C4-2B (cell line): ENCODE measurements around the gene IKZF2.

ENCODE experiments used
- H3K27ac ChIP-seq: fragments of 450-650 bp; 2 replicates; pipeline ENCODE4 v1.5.1; 2017
- ZFX ChIP-seq: fragments of 450-650 bp; IDR thresholded peaks from 2 replicates; pipeline ENCODE4 v1.6.1; 2017
- TF ChIP-seq, protein P1 (sequence below): fragments of 450-650 bp; conservative IDR thresholded peaks from 2 replicates; pipeline ENCODE4 v1.5.1; 2017; ENCODE audit warnings: mild to moderate bottlenecking

Gene IKZF2

DNA sequence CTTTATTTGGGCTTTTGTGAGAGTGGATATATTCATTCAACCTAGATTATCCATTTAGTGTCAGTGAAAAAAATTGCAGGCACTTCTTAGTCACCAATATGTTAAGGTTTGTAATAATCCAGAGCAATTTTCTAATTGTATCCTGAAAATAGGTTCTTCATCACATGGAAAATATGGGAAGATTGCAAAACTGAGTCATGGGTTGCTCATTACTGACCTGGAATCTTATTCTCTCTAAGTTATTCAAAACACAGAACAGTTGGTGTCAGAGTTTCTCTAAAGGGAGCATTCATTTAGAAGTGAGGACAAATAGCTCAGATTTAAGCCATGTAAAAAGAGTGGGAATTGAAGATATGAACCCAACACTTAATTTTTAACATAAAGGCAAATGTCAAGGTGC, 181.3 kb downstream of the IKZF2 start:
- TF ChIP-seq, protein P1, sequence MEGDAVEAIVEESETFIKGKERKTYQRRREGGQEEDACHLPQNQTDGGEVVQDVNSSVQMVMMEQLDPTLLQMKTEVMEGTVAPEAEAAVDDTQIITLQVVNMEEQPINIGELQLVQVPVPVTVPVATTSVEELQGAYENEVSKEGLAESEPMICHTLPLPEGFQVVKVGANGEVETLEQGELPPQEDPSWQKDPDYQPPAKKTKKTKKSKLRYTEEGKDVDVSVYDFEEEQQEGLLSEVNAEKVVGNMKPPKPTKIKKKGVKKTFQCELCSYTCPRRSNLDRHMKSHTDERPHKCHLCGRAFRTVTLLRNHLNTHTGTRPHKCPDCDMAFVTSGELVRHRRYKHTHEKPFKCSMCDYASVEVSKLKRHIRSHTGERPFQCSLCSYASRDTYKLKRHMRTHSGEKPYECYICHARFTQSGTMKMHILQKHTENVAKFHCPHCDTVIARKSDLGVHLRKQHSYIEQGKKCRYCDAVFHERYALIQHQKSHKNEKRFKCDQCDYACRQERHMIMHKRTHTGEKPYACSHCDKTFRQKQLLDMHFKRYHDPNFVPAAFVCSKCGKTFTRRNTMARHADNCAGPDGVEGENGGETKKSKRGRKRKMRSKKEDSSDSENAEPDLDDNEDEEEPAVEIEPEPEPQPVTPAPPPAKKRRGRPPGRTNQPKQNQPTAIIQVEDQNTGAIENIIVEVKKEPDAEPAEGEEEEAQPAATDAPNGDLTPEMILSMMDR: no peak
- no peak for TF ChIP-seq ZFX
- H3K27ac ChIP-seq: no peak overlapping the region

DNA sequence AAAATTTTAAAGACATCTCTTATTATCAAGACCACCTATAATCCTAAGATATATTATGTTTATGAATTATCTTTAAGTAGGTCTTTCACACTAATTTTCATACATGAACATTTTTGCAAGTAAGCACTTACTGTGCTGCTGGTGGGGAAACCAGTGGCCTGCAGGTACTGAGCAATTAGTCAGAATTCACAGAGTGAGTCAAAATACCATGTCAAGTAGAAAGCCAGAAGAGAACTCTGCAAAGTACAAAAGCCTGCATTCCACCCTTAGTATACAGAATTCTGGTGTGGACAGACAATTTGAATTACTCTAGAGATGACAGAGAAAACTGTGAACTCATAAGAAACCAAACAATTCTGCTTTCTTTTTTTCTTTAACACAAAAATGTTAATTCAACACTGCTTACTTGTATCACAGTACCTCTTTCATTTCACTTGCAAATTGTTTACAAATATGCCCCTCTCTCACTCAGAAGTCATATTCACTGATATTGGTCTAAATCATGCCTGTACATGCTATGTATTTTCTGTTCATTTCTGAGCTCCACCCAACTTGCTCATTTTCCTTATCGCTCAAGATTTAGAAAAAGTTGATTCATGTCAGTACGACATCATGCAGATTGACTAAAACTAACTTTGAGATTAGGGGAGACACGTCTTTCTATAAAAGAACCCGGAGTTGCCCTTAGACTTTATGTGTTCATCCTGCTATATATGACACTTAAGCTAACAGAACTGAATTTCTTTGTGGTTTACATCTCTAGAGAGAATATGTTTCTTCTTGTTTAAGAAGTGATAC, 182.9 kb downstream of the IKZF2 start:
- H3K27ac ChIP-seq: no peak overlapping the region
- TF ChIP-seq, protein P1: no peak
- no peak for TF ChIP-seq ZFX

DNA sequence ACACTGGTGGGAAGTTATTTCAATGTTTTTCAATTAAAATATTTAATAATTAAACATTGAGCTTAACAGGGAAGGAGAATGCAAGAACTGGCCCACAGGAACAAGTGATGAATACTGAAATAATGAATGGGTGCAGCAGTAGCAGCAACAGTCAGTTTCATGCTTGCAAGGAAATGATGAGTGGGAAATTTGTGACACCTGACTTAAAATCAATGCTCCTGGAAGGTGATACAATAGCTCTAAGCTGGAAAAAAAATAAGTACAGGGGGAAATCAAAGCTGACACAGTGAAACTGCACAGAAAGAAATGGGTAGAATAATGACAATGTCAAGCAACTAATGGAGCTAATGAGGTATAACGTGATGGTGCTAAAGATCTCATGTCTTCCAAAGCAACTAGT, 184.5 kb downstream of the IKZF2 start:
- no peak for TF ChIP-seq ZFX
- TF ChIP-seq, protein P1: no peak
- no peak overlapping the region for H3K27ac ChIP-seq

DNA sequence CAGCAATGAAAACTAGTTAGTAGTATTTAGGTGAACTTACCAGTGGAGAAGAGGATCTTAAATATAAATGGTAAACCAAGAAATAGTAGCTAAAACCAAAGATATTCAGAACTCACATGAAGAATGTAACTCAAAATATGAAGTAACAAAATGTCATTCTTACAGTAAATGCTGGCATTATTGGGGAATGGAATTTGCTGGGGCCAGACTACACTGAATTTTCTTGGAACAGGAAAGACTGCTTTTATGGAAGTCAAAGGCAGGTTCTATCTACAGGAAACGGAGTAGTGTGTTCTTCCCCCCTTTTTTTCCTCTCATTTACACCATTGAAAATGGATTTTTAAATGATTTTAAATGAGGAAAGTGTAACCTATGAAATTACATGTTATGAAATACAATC, 188.7 kb downstream of the IKZF2 start:
- no peak overlapping the region for H3K27ac ChIP-seq
- TF ChIP-seq, protein P1: no peak
- no peak for TF ChIP-seq ZFX

DNA sequence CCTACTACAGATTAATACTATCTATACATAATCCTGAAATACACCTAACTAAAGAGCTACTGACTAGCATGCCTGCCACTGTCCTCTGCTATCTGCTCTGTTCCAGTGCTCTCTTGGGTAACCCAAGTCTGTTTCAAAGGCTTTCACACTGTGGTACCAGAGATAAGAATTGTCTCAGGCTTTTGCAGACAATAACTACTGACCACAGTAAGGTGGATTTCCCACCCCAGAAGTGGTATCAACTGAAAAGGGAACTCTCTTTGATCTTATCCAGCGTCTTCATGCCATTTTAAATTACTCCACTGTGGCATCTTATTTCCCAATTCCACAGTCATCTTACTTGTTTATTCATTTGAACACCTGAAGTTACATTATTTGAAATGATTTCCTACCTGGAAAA, 190.2 kb downstream of the IKZF2 start:
- H3K27ac ChIP-seq: no peak overlapping the region
- no peak for TF ChIP-seq ZFX
- TF ChIP-seq, protein P1: no peak

DNA sequence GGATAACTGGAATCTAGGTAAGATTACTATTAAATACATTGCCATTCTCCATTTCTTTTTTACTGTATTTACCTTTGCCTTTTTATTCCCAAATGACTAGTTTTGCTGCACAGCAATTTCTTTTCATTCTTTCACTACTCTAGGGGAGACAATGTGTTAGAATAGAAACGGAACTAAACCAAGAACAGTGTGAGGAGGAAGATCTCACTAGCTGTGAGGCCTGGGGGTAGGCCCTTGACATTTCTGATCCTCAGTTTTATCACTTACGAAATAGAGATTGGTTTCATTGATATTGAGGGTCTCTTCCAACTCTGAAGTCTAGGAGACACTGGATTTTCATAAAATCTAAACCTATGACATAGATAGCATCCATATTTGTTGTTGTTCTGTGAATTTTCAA, 191.1 kb downstream of the IKZF2 start:
- TF ChIP-seq, protein P1: no peak
- TF ChIP-seq ZFX: no peak

DNA sequence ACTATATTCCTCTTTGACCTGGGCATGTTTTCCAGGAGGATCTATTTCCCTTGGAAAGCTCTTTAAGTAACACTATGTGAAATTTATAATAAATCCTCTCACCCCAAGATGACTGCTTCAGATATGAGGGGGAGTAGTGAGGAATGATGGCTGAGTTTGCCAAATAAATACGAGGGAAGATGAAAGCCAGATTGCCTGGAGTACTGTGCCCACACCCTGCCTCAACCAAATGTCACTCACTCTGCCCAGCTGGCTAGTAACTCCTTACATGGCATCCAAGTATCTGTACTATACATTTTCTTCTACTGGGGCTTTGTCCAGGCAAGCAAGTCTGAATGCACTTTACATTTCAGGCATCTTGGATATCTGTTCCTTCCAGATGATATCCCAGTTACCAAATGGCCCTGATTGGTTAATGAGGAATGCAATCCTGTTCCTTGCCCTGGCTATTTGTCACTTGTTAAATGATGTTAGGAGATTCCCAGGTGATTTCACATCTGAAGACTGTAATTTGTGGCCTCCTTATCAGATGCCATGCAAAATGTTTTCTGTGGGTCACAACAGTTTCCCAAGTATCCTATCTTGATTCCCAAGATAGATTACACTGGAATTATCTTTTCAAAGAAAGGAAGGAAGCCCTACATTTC, 191.8 kb downstream of the IKZF2 start:
- no peak overlapping the region for H3K27ac ChIP-seq
- no peak for TF ChIP-seq ZFX
- TF ChIP-seq, protein P1: no peak

More for the DNA sequence above, 191.1 kb downstream of the IKZF2 start:
- H3K27ac ChIP-seq: no peak overlapping the region
